Stimulated activated naive CD8-positive, alpha-beta T cell treated with anti-CD3 and anti-CD28 coated beads, Interleukin-15, Interleukin-2, amounts not matched to agents 100 U/mL and 50 U/mL, for 24 hours (primary cell): Measurements from ENCODE around the gene SNRPB.
A peak's percentile ranks its signal among the peaks of the same experiment; 100 is the strongest.

Experiments
- ATAC-seq: fragments of 150-1000 bp; cut with Tn5 transposase; one replicate; pipeline ENCODE4 v1.10.0; 2021
- DNase-seq: peaks from one replicate; pipeline ENCODE4 v3.0.0; 2021

Gene SNRPB

GRCh38 chr20:2475850-2476741 is 5.5 kb upstream of the SNRPB start:
- no peak for ATAC-seq
- no peak for DNase-seq

GRCh38 chr20:2473516-2473915 is 2.9 kb upstream of the SNRPB start:
- DNase-seq (no peak), ATAC-seq (no peak)

- ATAC-seq (peak; percentile 50), DNase-seq (peak; percentile 64)
Measured at GRCh38 chr20:2469991-2470422, 582 bp downstream of the SNRPB start.

DNA sequence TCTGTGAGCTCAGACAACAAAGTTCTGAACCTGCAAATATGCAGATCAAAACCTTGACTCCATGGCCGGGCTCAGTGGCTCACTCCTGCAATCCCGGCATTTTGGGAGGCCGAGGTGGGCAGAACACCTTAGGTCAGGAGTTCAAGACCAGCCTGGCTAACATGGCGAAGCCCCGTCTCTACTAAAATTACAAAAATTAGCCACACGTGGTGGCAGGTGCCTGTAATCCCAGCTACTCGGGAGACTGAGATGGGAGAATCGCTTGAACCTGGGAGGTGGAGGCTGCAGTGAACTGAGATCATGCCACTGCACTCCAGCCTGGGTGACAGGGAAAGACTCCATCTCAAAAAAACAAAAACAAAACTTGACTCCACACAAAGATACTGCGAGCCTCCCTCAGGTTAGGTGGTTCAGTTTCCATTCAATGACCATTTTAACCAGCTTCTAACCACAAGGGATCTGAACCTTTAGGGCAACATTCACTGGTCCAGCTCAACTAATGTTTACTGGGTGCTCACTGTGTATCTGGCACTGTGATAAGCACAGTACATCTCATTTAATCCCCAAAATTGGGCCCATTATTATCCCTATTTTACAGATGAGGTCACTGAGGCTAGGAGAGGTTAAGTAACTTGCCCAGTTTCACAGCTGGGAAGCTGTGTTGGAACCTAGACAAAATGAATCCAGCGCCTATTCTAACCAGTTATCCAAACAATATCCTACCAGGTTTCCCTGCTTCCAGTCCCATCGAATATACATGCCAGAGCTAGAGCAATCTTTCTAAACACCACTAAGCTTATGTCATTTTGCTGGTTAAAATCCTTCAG is 1.8 kb downstream of the SNRPB start:
- DNase-seq (no peak), ATAC-seq (no peak)

GRCh38 chr20:2467412-2467811 is 3.2 kb downstream of the SNRPB start:
- ATAC-seq: no peak
- no peak for DNase-seq

GRCh38 chr20:2465100-2465499 is 5.5 kb downstream of the SNRPB start:
- ATAC-seq: no peak
- DNase-seq: no peak

DNA sequence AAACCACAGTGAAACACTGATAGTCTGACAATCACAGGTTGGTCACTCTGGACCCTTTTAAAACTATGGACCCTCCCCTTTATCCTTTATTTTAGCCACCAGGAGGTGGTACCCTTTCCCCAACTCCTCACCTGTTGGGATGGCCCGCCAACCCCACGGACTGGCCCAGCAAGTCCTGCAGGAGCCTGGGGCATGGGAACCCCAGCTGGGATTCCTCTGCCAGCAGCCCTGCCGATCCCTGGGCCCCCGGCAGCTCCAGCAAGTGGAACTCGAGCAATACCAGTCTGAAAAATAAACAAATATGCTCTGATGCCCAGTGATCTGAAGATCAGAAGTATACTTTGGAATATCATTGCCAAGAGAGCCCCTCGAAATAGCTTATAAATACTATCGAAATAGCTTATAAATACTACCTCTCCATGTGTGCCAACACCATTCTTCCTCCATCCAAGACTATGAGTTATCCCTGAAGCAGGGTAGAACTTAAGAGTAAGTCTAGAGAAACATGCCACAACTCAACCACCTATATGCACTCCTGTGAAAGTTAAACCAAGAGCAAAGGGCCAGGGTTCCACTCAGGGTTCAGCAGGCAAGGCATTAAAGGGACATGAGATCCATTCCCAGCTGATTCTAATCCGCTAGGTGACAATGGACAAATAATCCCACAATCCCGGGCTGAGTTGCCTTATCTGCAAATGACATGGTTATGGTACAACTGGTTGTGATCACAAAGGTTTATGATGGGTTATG is 6.8 kb downstream of the SNRPB start:
- ATAC-seq: no peak
- no peak for DNase-seq

- ATAC-seq (no peak), DNase-seq (no peak)
Measured at GRCh38 chr20:2462484-2462883, 8.1 kb downstream of the SNRPB start.

- ATAC-seq (no peak), DNase-seq (no peak)
Measured at GRCh38 chr20:2460752-2461424, 9.7 kb downstream of the SNRPB start.

DNA sequence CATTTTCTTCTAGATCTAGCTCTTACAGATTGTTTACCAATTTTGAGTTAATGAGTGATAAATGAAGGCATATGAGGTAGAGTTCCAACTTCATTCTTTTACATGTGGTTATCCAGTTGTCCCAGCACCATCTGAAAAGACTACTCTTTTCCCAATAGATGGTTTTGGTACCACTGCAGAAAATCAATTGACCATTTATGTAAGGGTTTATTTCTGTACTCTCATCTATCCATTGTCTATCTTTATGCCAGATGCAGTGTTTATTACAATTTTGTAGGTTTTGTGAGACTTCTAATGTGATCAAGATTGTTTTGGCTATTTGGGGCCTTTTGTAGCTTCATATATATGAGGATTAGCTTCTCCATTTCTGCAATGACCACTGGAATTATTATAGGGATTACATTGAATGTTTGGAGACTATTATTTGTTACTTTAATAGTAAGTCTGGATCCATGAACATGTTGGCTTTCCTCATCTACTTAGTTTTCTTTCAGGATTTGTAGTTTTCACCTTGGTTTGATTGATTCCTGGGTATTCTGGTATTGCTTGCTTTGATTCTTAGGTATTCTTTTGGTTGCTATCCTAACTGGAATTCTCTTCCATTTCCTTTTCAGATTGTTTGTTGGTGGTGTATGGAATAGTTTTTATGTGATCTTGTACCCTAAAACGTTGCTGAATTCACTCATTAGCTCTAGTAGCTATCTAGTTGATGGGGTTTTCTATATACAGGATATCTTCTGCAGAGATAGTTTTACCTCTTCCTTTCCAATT is 10.4 kb downstream of the SNRPB start:
- DNase-seq (no peak), ATAC-seq (no peak)

DNA sequence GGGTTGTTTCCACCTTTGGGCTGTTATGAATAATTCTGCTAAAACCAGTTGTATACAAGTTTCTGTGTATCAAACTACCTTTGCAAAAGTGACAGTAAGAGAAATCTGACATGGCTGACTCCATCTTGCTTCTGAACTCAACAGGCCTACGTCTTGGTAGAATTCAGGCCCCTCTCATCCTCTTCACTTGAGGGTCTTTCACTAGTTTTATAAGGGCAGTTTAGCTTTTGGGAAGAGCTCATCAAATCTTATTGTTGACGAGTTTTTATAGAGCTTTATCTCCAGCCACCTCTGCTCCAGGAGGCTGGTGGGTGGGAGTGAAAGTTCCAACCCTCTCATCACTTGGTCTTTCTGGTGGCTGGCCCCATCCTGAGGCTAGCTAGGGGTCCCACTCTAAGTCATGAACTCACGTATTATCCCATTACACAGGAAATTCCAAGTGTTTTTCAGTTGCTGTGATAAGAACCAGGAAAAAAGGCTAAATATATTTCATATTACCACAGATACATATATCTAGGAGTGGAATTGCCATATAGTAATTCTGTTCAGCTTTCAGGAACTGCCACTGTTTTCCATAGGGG is 11.6 kb downstream of the SNRPB start:
- DNase-seq: no peak
- no peak for ATAC-seq

GRCh38 chr20:2455771-2456497 is 14.7 kb downstream of the SNRPB start:
- ATAC-seq (no peak), DNase-seq (no peak)

DNA sequence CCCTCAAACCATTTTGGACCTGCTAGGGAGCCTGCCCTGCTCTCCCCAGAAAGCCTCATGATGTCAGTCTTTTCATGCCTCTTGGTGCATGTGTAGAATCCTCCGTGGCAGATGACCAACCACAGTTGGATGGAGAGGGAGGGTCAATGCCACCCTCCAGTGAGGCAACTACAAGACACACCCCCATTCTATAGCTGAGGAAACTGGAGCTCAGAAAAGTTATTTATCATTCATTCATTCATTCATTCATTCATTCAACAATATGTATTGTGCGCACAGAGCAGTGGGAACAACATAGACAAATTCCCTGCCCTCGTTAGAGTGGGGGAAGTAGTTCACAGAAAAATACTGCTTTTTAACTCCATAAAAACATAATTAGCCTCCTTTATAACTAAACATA is 16.8 kb downstream of the SNRPB start:
- DNase-seq (no peak), ATAC-seq (no peak)

DNA sequence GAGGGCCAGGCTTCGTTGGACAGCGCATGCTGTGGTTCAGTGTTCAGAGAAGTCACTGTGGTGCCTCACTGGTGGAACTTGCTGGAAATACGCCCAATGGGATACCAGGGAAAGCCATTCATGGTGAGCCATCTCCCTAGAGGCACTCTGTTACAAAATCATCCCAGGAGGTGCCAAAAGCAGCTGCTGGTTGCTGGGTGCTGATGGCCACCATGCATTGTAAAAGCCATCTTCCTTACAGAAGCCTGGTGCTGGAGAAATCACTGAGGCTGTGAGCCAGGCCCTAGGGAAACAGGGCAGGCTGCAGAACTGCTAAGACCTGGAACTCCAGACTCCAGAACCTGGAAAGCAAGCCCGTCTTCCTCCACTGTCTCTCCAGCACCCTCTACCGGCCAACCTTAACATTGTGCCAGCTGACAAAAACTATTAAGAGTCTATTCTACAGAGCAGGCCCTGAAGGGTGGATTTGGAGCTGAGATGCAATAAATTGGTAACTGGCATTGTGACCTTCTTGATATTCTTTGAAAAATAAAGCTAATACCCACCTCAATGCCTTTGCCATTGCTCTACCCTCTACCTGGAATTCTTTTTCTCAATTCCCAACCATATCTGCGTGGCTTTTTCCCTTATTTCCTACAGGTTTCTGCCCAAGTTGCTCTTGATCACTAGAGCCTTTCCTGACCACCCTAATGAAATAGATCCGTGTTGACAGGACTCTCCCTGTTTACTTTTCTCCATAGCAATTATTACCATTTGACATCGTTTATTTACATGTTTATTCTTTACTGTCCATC is 18.5 kb downstream of the SNRPB start:
- peak; percentile 56 for ATAC-seq
- peak; percentile 80 for DNase-seq

DNA sequence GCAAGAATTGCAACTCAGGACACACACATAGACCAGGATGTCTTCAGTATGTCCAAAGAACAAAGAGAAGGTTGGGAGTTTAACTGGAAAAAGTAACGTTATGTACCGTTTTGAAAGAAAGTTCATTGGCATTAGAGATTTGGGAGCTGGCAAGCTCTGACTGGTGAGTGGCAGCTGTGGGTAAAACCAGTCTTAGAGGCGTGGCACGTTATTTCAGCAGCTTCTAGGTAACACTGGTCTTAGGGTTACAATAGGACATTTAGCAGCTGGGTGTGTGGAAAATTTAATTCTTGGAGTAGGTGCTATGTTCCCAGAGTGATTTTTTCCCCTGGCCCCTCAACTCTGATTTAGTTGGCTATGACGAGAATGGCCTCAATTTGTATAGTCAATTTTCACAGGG is 19.2 kb downstream of the SNRPB start:
- DNase-seq: no peak
- no peak for ATAC-seq

DNA sequence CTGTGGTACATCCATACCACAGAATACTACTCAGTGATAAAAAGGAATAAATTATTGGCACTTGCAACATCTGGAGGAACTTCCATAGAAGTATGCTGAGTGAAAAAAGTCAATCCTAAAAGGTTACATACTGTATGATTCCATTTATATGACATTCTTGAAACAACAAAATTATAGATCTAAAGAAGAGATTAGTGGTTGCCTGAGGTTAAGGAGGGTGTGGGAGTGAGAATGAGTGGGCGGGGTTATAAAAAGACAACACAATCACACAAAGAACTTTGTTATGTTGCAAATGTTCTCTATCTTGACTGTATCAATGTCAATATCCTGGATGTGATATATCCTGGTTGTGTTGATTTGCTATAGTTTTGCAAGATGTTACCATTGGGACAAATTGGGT is 21.2 kb downstream of the SNRPB start:
- no peak for ATAC-seq
- DNase-seq: no peak

- no peak for ATAC-seq
Measured at GRCh38 chr20:2446845-2447244, 23.7 kb downstream of the SNRPB start.

GRCh38 chr20:2431185-2431584 is 39.4 kb downstream of the SNRPB start:
- DNase-seq (no peak), ATAC-seq (no peak)

More at GRCh38 chr20:2446845-2447244, 23.7 kb downstream of the SNRPB start:
- no peak for DNase-seq

DNA sequence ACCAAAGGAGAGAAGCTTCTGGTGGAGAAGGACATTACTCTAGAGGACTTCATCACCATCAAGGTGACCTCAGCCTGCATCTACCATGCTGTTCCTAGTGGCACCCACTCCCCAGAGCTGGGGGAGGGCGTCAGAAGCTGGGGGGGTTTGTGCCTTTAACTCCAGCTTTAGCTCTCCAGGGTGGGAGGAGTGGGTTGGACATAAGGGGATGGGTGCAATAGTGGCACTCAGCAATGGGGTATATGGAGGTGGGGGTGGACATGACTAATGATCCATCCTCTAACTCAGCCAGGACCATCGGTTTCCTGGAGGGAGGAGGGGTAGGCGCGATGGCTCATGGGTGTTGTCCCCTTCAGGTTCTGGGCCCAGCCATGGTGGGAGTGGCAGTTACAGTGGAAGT is 40.1 kb downstream of the SNRPB start:
- ATAC-seq (no peak), DNase-seq (no peak)
